ENCODE measurements around the gene PATJ.

DNA sequence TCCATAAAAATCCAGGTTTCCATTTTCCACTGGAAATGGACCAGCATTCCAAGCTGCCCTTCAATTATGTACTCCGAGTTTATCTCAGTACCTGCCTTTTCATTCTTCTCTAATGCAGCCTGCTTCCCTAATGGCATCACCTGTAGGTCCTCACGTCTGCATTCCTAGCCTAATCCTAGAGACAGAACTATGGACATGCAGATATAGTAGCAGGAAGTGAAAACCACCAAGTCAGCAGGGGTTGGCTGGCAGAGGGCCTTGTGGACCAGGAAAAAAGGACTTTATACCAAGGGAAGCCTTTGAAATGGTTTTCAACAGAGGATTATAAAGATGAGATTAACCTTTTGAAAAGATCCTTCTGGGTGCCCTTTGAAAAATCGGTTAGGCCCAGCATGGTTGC, 316.7 kb downstream of the PATJ start:
- TF ChIP-seq, protein P1, sequence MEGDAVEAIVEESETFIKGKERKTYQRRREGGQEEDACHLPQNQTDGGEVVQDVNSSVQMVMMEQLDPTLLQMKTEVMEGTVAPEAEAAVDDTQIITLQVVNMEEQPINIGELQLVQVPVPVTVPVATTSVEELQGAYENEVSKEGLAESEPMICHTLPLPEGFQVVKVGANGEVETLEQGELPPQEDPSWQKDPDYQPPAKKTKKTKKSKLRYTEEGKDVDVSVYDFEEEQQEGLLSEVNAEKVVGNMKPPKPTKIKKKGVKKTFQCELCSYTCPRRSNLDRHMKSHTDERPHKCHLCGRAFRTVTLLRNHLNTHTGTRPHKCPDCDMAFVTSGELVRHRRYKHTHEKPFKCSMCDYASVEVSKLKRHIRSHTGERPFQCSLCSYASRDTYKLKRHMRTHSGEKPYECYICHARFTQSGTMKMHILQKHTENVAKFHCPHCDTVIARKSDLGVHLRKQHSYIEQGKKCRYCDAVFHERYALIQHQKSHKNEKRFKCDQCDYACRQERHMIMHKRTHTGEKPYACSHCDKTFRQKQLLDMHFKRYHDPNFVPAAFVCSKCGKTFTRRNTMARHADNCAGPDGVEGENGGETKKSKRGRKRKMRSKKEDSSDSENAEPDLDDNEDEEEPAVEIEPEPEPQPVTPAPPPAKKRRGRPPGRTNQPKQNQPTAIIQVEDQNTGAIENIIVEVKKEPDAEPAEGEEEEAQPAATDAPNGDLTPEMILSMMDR (IDR thresholded peaks at IDR 0.05; ENCODE audit: insufficient read depth, low read length) = no peak
- TF ChIP-seq GABPA (IDR thresholded peaks at IDR 0.05; ENCODE audit: low read depth) (no peak), POLR2AphosphoS5 (IDR thresholded peaks at IDR 0.05; ENCODE audit: low read depth) (no peak)
- TF ChIP-seq, protein P2, sequence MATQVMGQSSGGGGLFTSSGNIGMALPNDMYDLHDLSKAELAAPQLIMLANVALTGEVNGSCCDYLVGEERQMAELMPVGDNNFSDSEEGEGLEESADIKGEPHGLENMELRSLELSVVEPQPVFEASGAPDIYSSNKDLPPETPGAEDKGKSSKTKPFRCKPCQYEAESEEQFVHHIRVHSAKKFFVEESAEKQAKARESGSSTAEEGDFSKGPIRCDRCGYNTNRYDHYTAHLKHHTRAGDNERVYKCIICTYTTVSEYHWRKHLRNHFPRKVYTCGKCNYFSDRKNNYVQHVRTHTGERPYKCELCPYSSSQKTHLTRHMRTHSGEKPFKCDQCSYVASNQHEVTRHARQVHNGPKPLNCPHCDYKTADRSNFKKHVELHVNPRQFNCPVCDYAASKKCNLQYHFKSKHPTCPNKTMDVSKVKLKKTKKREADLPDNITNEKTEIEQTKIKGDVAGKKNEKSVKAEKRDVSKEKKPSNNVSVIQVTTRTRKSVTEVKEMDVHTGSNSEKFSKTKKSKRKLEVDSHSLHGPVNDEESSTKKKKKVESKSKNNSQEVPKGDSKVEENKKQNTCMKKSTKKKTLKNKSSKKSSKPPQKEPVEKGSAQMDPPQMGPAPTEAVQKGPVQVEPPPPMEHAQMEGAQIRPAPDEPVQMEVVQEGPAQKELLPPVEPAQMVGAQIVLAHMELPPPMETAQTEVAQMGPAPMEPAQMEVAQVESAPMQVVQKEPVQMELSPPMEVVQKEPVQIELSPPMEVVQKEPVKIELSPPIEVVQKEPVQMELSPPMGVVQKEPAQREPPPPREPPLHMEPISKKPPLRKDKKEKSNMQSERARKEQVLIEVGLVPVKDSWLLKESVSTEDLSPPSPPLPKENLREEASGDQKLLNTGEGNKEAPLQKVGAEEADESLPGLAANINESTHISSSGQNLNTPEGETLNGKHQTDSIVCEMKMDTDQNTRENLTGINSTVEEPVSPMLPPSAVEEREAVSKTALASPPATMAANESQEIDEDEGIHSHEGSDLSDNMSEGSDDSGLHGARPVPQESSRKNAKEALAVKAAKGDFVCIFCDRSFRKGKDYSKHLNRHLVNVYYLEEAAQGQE (IDR thresholded peaks at IDR 0.05; ENCODE audit: insufficient replicate concordance, low read depth) = no peak

Measured in HL-60 (cell line).